Neural cell (in vitro differentiated cells): ENCODE data around the gene CDC45.

Experiments
- EZH2 ChIP-seq: fragments of 200-600, 300-800 bp; shearing (Covaris generic), sonication (generic); IDR thresholded peaks from 2 replicates; pipeline ENCODE4 v1.6.1; 2014; ENCODE audit warnings: antibody characterized with exemption, low read length, borderline replicate concordance, mild to moderate bottlenecking; ENCODE audit not compliant: insufficient read depth, poor library complexity, severe bottlenecking
- POLR2AphosphoS5 ChIP-seq: IDR thresholded peaks from 2 replicates; pipeline ENCODE4 v1.6.1; 2012
- SMC3 ChIP-seq: fragments of 450-650 bp; conservative IDR thresholded peaks from 2 replicates; pipeline ENCODE4 v1.6.1; 2014; ENCODE audit warnings: antibody characterized with exemption, mild to moderate bottlenecking, moderate library complexity; ENCODE audit not compliant: poor library complexity
- TF ChIP-seq, protein P1 (sequence below): fragments of 450-650 bp; IDR thresholded peaks from 2 replicates; pipeline ENCODE4 v1.5.1; 2014; ENCODE audit warnings: antibody characterized with exemption, mild to moderate bottlenecking, moderate library complexity; ENCODE audit not compliant: poor library complexity, severe bottlenecking

GRCh38 chr22:19513823-19514222 is 34.1 kb downstream of the CDC45 start:
- TF ChIP-seq EZH2 (no peak), SMC3 (no peak), POLR2AphosphoS5 (no peak)
- TF ChIP-seq, protein P1, sequence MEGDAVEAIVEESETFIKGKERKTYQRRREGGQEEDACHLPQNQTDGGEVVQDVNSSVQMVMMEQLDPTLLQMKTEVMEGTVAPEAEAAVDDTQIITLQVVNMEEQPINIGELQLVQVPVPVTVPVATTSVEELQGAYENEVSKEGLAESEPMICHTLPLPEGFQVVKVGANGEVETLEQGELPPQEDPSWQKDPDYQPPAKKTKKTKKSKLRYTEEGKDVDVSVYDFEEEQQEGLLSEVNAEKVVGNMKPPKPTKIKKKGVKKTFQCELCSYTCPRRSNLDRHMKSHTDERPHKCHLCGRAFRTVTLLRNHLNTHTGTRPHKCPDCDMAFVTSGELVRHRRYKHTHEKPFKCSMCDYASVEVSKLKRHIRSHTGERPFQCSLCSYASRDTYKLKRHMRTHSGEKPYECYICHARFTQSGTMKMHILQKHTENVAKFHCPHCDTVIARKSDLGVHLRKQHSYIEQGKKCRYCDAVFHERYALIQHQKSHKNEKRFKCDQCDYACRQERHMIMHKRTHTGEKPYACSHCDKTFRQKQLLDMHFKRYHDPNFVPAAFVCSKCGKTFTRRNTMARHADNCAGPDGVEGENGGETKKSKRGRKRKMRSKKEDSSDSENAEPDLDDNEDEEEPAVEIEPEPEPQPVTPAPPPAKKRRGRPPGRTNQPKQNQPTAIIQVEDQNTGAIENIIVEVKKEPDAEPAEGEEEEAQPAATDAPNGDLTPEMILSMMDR, result no peak
